Esophagus muscularis mucosa (tissue), 4 donors: ENCODE data around the gene FAAP100. TPM values are rescaled to one million over a fixed set of nuclear protein-coding genes. Genes with fewer than 3 reads are reported as not detected.

ENCODE experiments used
- DNase-seq: peaks from one replicate; pipeline ENCODE4 v3.0.0-alpha.2; 2017; ENCODE audit errors: extremely low spot score
- H3K27ac ChIP-seq, 4 donors: fragments of 200-600 bp; sonication (generic); replicated peaks in 1 of 4; 1 replicate in 3 of 4; 2 replicates in 1 of 4; pipeline ENCODE4 v1.5.1; 2016 to 2019; ENCODE audit warnings: mild to moderate bottlenecking in 1 of 4
- H3K27me3 ChIP-seq, 4 donors: fragments of 200-600 bp; sonication (generic); one replicate each; pipeline versions ENCODE4 v1.5.1 to v1.6.0; 2016 to 2019
- H3K36me3 ChIP-seq, 4 donors: fragments of 200-600 bp; sonication (generic); one replicate each; pipeline ENCODE4 v1.5.1; 2016 to 2019
- H3K4me1 ChIP-seq, 4 donors: fragments of 200-600 bp; sonication (generic); one replicate each; pipeline ENCODE4 v1.5.1; 2016 to 2019
- H3K4me3 ChIP-seq, 4 donors: fragments of 200-600 bp; sonication (generic); 1 replicate in 2 of 4; 2 replicates in 2 of 4; pipeline ENCODE4 v1.5.1; 2016 to 2019; ENCODE audit warnings: mild to moderate bottlenecking in 4 of 4, moderate library complexity in 1 of 4
- H3K9me3 ChIP-seq, 4 donors: fragments of 200-600 bp; sonication (generic); 1 replicate in 3 of 4; 2 replicates in 1 of 4; pipeline ENCODE4 v1.5.1; 2016 to 2019
- CTCF ChIP-seq, 3 experiments: fragments of 200-600 bp in 2 of 3; fragments of 450-650 bp in 1 of 3; sonication (generic) in 2 of 3; IDR thresholded peaks; one replicate each; pipeline ENCODE4 v1.5.1; 2017 to 2019; ENCODE audit warnings: antibody characterized with exemption in 3 of 3, mild to moderate bottlenecking in 2 of 3, moderate library complexity in 1 of 3
- EP300 ChIP-seq: sonication (generic); formaldehyde crosslinking; IDR thresholded peaks from one replicate; pipeline ENCODE4 v1.6.1; 2017; ENCODE audit warnings: antibody characterized with exemption
- POLR2A ChIP-seq: fragments of 450-650 bp; IDR thresholded peaks from one replicate; pipeline ENCODE4 v1.6.1; 2017; ENCODE audit warnings: antibody characterized with exemption, moderate library complexity, mild to moderate bottlenecking, low read depth
- POLR2AphosphoS5 ChIP-seq, 2 donors: sonication (generic); formaldehyde crosslinking; IDR thresholded peaks; one replicate each; pipeline ENCODE4 v1.6.1; 2017; ENCODE audit warnings: antibody characterized with exemption in 2 of 2
- WGBS: methylation state at CpG from one replicate; pipeline ENCODE4 v1.1.5; 2018; 5-methylcytosine and 5-hydroxymethylcytosine counted together
- intact Hi-C: fragments of 100-400 bp; cut with DNase I; formaldehyde crosslinking; loops from one replicate; pipeline ENCODE4 v1.15.1; 2023
- total RNA-seq, 4 donors: library from RNA; depleted of rRNA; stranded (reverse); fragments of >200 nt; gene quantifications; one replicate each; pipeline versions ENCODE4 v1.1.0 to v1.2.1, GENCODE V29; 2016

The FAAP100 gene
- total RNA-seq, 4 donors from 2014 or later = 13.7 to 33.3 (median 18.6) TPM

- Histone ChIP-seq H3K36me3 (peaks cover 41 to 60% (median 60%) of the 10 kb centered on the region in 4 donors), H3K4me1 (peaks cover 23 to 40% (median 31%) of the 10 kb centered on the region in 4 donors), H3K9me3 (no peaks in the 10 kb centered on the region), H3K27ac (no peak overlapping the region), H3K27me3 (no peaks in the 10 kb centered on the region), H3K4me3 (no peak overlapping the region)
- WGBS = 95% methylated on average over 8 of the region's 8 CpGs
- intact Hi-C loops = loop anchor here (5.0 kb wide), 1 partner anchor 33 kb away; no protein-coding TSS in a partner anchor
- no peak for DNase-seq
- no peak for TF ChIP-seq EP300
- TF ChIP-seq POLR2A = no peak
- TF ChIP-seq CTCF (IDR thresholded peaks at IDR 0.05) = no peak
- no peak for TF ChIP-seq POLR2AphosphoS5 (IDR thresholded peaks at IDR 0.05)
Observed at GRCh38 chr17:81549826-81550225, 2.3 kb downstream of the FAAP100 start.

DNA sequence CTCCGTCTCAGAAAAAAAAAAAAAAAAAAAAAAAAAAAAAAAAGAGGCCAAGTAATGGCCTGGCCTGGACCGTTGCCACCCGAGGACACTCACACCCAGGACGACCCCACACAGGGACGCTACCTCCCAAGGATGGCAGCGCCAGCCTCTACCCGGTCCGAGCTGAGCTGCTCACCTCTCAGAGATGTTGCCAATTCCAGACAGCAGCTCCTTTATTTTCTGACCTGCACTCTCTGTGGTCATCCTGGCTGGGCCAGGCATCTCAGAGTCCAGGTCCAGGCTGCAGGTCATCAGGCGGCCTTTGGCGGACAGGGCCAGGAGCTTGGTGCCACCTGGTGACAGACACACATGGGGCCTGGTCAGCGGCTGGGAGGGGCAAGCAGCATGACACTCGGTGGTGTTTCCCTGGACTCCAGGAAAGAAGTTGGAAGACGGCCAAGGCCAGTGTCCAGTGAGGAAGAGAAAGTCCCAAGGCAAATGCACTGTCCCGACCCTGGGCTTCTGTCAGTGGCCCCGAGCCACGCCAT, 3.1 kb downstream of the FAAP100 start:
- H3K9me3 ChIP-seq = no peaks in the 10 kb centered on the region
- no peak for TF ChIP-seq EP300
- TF ChIP-seq POLR2AphosphoS5 (IDR thresholded peaks at IDR 0.05) = no peak
- TF ChIP-seq CTCF (IDR thresholded peaks at IDR 0.05) = no peak
- TF ChIP-seq POLR2A = no peak

GRCh38 chr17:81547614-81547982, 4.6 kb downstream of the FAAP100 start:
- Histone ChIP-seq H3K4me3 (no peak overlapping the region), H3K36me3 (peaks cover 46 to 83% (median 82%) of the 10 kb centered on the region in 4 donors), H3K9me3 (no peaks in the 10 kb centered on the region), H3K4me1 (peaks cover 11 to 25% (median 17%) of the 10 kb centered on the region in 4 donors), H3K27ac (no peak overlapping the region), H3K27me3 (no peaks in the 10 kb centered on the region)
- no peak for DNase-seq
- intact Hi-C loops = no loop called here
- TF ChIP-seq POLR2AphosphoS5 (IDR thresholded peaks at IDR 0.05) (no peak), POLR2A (no peak), CTCF (IDR thresholded peaks at IDR 0.05) (no peak), EP300 (no peak)
- WGBS = 87% methylated on average over 8 of the region's 14 CpGs

More for the DNA sequence above, 3.1 kb downstream of the FAAP100 start:
- DNase-seq = no peak
- H3K4me3 ChIP-seq = no peak overlapping the region
- H3K27ac ChIP-seq = no peak overlapping the region
- H3K36me3 ChIP-seq = peaks cover 41 to 68% (median 67%) of the 10 kb centered on the region in 4 donors
- H3K27me3 ChIP-seq = no peaks in the 10 kb centered on the region
- intact Hi-C loops = no loop called here
- WGBS = 86% methylated on average over 14 of the region's 16 CpGs
- H3K4me1 ChIP-seq = peaks cover 23 to 40% (median 30%) of the 10 kb centered on the region in 4 donors

GRCh38 chr17:81546906-81547613, 5.1 kb downstream of the FAAP100 start:
- H3K36me3 ChIP-seq = peaks cover 46 to 88% (median 87%) of the 10 kb centered on the region in 4 donors
- DNase-seq = no peak
- H3K27ac ChIP-seq = no peak overlapping the region
- H3K27me3 ChIP-seq = no peaks in the 10 kb centered on the region
- peaks cover 11 to 25% (median 17%) of the 10 kb centered on the region in 4 donors for H3K4me1 ChIP-seq
- no peak overlapping the region for H3K4me3 ChIP-seq
- TF ChIP-seq EP300 (no peak), POLR2A (no peak), POLR2AphosphoS5 (IDR thresholded peaks at IDR 0.05) (no peak), CTCF (IDR thresholded peaks at IDR 0.05) (no peak)
- WGBS = 76% methylated on average over 18 of the region's 36 CpGs
- intact Hi-C loops = no loop called here
- no peaks in the 10 kb centered on the region for H3K9me3 ChIP-seq
